WERI-Rb-1 (cell line): ENCODE results near the gene CNTNAP2.

ENCODE experiments used
- DNase-seq: peaks from one replicate; pipeline ENCODE4 v3.0.0-alpha.2; 2020
- H3K27ac ChIP-seq: fragments of 250-450 bp; sonication (Bioruptor Pico); 2 replicates; pipeline ENCODE4 v1.5.1; 2020; ENCODE audit warnings: mild to moderate bottlenecking, moderate library complexity
- H3K27me3 ChIP-seq: fragments of 250-450 bp; sonication (Bioruptor Pico); 2 replicates; pipeline ENCODE4 v1.5.1; 2021; ENCODE audit warnings: mild to moderate bottlenecking, low read depth, moderate library complexity; ENCODE audit not compliant: insufficient read depth, severe bottlenecking
- H3K36me3 ChIP-seq: fragments of 250-450 bp; sonication (Bioruptor Pico); 2 replicates; pipeline ENCODE4 v1.5.1; 2020; ENCODE audit warnings: mild to moderate bottlenecking, moderate library complexity
- H3K4me3 ChIP-seq: 2 replicates; pipeline ENCODE4 v1.5.1; 2011; ENCODE audit warnings: low read depth, mild to moderate bottlenecking, control low read depth, low read length
- H3K9me3 ChIP-seq: fragments of 250-450 bp; sonication (Bioruptor Pico); 2 replicates; pipeline ENCODE4 v1.5.1; 2021; ENCODE audit warnings: mild to moderate bottlenecking, moderate library complexity; ENCODE audit not compliant: severe bottlenecking
- TF ChIP-seq, protein P1 (sequence below): IDR thresholded peaks from 2 replicates; pipeline ENCODE4 v1.5.1; 2011; ENCODE audit warnings: low read depth, mild to moderate bottlenecking, control low read depth, inconsistent platforms, low read length

CNTNAP2 gene

DNA sequence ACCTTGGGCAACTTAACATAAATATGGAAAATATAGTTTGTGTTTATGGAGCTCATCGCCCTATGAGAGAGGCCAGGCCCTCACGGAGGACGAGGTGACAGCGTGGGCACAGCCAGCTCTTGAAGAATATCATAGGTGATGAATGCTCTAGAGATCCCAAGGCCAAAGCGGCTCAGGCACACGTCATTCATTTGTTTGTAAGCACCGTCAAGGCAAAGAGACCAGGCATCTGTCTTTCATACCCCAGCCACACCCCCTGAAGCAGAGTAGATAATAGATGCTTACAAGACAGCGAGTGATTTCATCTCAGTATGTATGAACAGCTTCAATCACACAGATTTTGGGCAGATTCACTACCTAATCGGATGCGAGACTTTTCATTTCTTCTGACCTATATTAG, 2231.9 kb downstream of the CNTNAP2 start:
- DNase-seq = no peak
- TF ChIP-seq, protein P1, sequence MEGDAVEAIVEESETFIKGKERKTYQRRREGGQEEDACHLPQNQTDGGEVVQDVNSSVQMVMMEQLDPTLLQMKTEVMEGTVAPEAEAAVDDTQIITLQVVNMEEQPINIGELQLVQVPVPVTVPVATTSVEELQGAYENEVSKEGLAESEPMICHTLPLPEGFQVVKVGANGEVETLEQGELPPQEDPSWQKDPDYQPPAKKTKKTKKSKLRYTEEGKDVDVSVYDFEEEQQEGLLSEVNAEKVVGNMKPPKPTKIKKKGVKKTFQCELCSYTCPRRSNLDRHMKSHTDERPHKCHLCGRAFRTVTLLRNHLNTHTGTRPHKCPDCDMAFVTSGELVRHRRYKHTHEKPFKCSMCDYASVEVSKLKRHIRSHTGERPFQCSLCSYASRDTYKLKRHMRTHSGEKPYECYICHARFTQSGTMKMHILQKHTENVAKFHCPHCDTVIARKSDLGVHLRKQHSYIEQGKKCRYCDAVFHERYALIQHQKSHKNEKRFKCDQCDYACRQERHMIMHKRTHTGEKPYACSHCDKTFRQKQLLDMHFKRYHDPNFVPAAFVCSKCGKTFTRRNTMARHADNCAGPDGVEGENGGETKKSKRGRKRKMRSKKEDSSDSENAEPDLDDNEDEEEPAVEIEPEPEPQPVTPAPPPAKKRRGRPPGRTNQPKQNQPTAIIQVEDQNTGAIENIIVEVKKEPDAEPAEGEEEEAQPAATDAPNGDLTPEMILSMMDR = no peak
- H3K36me3 ChIP-seq = peaks cover 5% of the 10 kb centered on the region; the same call in 1 of the 2 replicates
- H3K4me3 ChIP-seq = no peak overlapping the region
- H3K27me3 ChIP-seq = no peaks in the 10 kb centered on the region
- no peaks in the 10 kb centered on the region for H3K9me3 ChIP-seq
- no peak overlapping the region for H3K27ac ChIP-seq

DNA sequence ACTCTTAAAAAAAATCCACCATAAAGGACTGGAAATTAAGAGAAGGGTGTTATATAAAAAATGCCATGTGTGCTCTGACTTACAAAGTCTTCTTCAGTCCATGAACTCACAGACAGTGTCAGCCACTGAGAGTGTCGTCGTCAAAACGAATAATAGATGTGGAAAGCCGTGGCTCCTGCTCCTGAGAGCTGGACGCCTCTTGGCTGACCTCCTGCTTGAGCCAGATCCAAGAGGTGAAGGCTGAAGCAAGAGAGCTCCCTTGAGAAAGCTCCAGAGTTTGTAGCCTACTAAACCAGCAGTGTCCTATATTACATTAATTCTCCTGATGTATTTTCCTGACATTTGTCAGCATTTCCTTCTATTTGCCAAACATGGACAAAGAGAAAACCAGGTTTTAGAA, 2239.7 kb downstream of the CNTNAP2 start:
- Histone ChIP-seq H3K27ac (no peak overlapping the region), H3K27me3 (no peaks in the 10 kb centered on the region), H3K36me3 (no peaks in the 10 kb centered on the region), H3K9me3 (no peaks in the 10 kb centered on the region), H3K4me3 (no peak overlapping the region)
- TF ChIP-seq, protein P1 = no peak
- no peak for DNase-seq

DNA sequence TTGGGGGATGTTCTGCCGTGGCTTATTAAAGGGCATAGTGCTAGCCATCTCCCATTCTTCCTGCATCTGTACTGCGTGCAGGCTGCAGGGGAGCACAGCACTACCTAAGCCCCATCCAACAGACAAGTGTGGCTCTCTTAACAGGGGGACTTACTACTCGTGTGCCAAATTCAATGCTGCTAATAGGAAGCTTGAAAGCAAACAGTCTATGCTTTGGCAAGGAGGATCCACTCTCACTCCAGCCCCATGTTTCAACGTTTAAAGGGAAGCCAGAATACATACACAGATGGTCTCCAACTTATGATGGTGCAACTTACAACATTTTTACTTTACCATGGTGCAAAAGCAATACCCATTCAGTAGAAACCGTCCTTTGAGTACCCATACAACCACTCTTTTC, 2245.9 kb downstream of the CNTNAP2 start:
- Histone ChIP-seq H3K36me3 (peaks cover 4% of the 10 kb centered on the region), H3K4me3 (no peak overlapping the region), H3K27me3 (no peaks in the 10 kb centered on the region), H3K27ac (no peak overlapping the region), H3K9me3 (no peaks in the 10 kb centered on the region)
- TF ChIP-seq, protein P1 = no peak
- DNase-seq = no peak

DNA sequence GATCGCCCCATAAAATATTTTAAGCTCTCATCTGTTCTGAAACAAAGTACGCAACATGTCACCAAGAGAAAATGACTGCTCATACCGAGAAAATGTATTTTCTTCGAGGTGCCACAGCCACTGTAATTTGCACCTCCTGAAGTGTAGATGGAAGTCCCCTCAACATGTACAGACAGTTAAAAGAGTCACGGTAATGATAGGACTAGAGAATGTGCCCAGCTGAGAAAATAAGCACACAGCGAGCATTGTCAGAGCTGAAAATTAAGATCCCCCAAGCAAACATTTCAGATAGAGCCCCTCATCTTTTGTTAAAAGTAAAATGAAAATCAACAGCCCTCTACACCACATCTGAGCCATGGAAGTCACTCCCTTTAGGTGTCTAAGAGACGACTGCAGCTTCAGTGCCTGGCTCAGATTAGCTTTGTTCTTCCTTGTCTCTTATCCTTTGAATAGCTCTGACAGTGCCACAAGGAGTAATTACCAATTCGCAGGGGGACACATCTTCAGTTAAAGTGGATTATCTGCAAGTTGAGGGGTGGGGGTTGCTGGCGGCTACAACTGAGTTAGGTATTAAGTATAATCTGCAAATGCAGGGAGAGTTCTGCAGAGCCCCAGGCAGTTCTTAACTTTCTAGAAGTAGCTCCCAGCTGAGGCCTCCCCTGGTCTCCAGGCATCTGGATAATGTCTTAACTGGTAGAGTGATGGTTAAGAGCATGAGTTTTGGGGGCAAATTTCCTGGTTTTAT, 2251.3 kb downstream of the CNTNAP2 start:
- peak overlapping the region; percentile 12 for H3K4me3 ChIP-seq
- no peaks in the 10 kb centered on the region for H3K9me3 ChIP-seq
- TF ChIP-seq, protein P1 = no peak
- H3K36me3 ChIP-seq = peaks cover 4% of the 10 kb centered on the region
- peak overlapping the region; percentile 74 for H3K27ac ChIP-seq
- no peaks in the 10 kb centered on the region for H3K27me3 ChIP-seq
- DNase-seq = peak; percentile 87

DNA sequence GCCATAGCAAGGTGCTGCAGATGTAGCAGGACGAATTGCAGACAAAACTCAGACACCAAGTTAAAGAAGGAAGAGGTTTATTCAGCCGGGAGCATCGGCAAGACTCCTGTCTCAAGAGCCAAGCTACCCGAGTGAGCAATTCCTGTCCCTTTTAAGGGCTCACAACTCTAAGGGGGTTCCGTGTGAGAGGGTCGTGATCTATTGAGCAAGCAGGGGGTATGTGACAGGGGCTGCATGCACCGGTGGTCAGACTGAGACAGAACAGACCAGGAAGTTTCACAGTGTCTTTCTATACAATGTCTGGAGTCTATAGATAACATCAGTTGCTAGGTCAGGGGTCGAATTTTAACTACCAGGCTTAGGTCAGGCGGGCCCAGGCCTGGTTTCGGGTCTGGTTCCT, 2252.0 kb downstream of the CNTNAP2 start:
- Histone ChIP-seq H3K4me3 (no peak overlapping the region), H3K27me3 (no peaks in the 10 kb centered on the region), H3K9me3 (no peaks in the 10 kb centered on the region), H3K36me3 (peaks cover 4% of the 10 kb centered on the region), H3K27ac (no peak overlapping the region)
- TF ChIP-seq, protein P1 = no peak
- no peak for DNase-seq
